IMR-90 (cell line): Measurements from ENCODE around the gene ANKRD13D.

Source experiments
- CEBPB ChIP-seq: IDR thresholded peaks from 2 replicates; pipeline ENCODE4 v1.6.1; 2012; ENCODE audit warnings: low read depth, low read length, improper control_type of control experiment
- CTCF ChIP-seq: conservative IDR thresholded peaks from 2 replicates; pipeline ENCODE4 v1.5.1; 2012; ENCODE audit warnings: mild to moderate bottlenecking, low read depth, low read length, improper control_type of control experiment
- ELK1 ChIP-seq: fragments of 150-350 bp; IDR thresholded peaks from 2 replicates; pipeline ENCODE4 v1.6.1; 2016; ENCODE audit warnings: low read depth, mild to moderate bottlenecking, low read length, moderate library complexity, borderline replicate concordance
- FOS ChIP-seq: fragments of 150-350 bp; IDR thresholded peaks from 2 replicates; pipeline ENCODE4 v1.6.1; 2016; ENCODE audit warnings: low read depth, low read length
- MAFK ChIP-seq: IDR thresholded peaks from 2 replicates; pipeline ENCODE4 v1.6.1; 2012; ENCODE audit warnings: low read depth, low read length, improper control_type of control experiment
- POLR2A ChIP-seq: IDR thresholded peaks from 2 replicates; pipeline ENCODE4 v1.6.1; 2012; ENCODE audit warnings: mild to moderate bottlenecking, low read depth, low read length
- RAD21 ChIP-seq: IDR thresholded peaks from 2 replicates; pipeline ENCODE4 v1.6.1; 2012; ENCODE audit warnings: low read length, improper control_type of control experiment
- SMC3 ChIP-seq: fragments of 150-350 bp; IDR thresholded peaks from 2 replicates; pipeline ENCODE4 v1.6.1; 2016; ENCODE audit warnings: low read depth, mild to moderate bottlenecking, antibody characterized with exemption, low read length, moderate library complexity
- USF2 ChIP-seq: fragments of 150-350 bp; IDR thresholded peaks from 2 replicates; pipeline ENCODE4 v1.6.1; 2017; ENCODE audit warnings: mild to moderate bottlenecking, antibody characterized with exemption, low read length, low read depth

DNA sequence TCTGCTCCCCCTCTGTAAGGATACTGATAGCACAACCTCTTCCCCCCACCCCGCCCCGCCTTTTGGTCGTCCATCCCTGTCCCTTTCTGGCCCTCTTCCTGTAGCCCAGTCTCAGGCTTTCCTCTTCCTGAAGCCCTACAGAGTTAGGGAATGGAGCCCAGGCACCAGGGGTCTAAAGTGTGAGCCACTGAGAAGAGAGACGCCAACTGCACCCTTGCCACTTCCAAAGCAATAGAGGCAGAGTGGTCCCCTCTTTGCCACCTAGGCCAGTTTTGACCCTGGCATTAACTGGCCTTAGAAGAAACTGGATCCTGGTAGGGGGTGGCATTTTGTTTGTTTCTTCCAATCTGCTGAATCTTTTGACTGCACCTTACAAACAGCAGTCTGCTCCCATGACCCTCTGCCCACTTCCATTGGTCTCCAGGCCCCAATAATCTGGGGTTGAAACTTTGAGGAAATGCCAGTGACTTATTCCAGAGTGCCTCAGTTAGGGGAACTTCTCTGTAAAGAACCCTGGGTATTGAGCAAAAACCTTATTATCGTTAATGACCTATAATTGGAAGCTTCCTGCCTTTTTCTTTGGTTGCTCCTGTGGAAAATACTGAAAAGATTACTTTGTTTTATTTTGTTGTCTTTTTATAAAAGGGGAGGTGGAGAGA, 32.5 kb upstream of the ANKRD13D start:
- TF ChIP-seq CTCF (no peak), POLR2A (no peak), RAD21 (no peak), CEBPB (no peak), FOS (no peak), USF2 (no peak), SMC3 (no peak), ELK1 (no peak), MAFK (no peak)
